Activated CD4-positive, alpha-beta T cell treated with anti-CD3 and anti-CD28 coated beads, Interleukin-2, amount 10 ng/mL, durations not matched to agents 7 days and 5 days (primary cell): ENCODE results near the gene BHMT. TPM values are rescaled to one million over a fixed set of nuclear protein-coding genes. Genes with fewer than 3 reads are reported as not detected.
A peak's percentile ranks its signal among the peaks of the same experiment; 100 is the strongest.

Experiments
- CTCF ChIA-PET: fragments of 350-600 bp; sonication (Branson Sonifier 250); formaldehyde crosslinking; loops from one replicate; lab custom pipeline; 2021; ENCODE audit warnings: antibody characterized with exemption; lab: Charles Lee
- POLR2A ChIA-PET: fragments of 350-600 bp; sonication (Branson Sonifier 250); formaldehyde crosslinking; loops from one replicate; lab custom pipeline; 2021; ENCODE audit warnings: antibody characterized with exemption; lab: Charles Lee
- DNase-seq: peaks from one replicate; pipeline ENCODE4 v3.0.0-alpha.2; 2020
- H3K27ac Mint-ChIP-seq: one replicate; pipeline ENCODE4 v1.8.0; 2021; ENCODE audit warnings: mild to moderate bottlenecking, moderate library complexity, mixed read lengths
- H3K27me3 Mint-ChIP-seq: one replicate; pipeline ENCODE4 v1.8.0; 2021; ENCODE audit warnings: mixed read lengths
- H3K36me3 Mint-ChIP-seq: one replicate; pipeline ENCODE4 v1.8.0; 2021; ENCODE audit warnings: low read depth, mixed read lengths
- H3K4me1 Mint-ChIP-seq: one replicate; pipeline ENCODE4 v1.8.0; 2021; ENCODE audit warnings: mixed read lengths
- H3K4me3 Mint-ChIP-seq: one replicate; pipeline ENCODE4 v1.8.0; 2021; ENCODE audit warnings: mild to moderate bottlenecking, moderate library complexity, mixed read lengths
- H3K9me3 Mint-ChIP-seq: one replicate; pipeline ENCODE4 v1.8.0; 2021; ENCODE audit warnings: mixed read lengths
- total RNA-seq, 2 experiments: library from RNA; stranded (reverse); gene quantifications; one replicate each; pipeline ENCODE4 v1.2.3, GENCODE V29; 2021

BHMT gene
- total RNA-seq, 2 experiments from 2014 or later: not detected

DNA sequence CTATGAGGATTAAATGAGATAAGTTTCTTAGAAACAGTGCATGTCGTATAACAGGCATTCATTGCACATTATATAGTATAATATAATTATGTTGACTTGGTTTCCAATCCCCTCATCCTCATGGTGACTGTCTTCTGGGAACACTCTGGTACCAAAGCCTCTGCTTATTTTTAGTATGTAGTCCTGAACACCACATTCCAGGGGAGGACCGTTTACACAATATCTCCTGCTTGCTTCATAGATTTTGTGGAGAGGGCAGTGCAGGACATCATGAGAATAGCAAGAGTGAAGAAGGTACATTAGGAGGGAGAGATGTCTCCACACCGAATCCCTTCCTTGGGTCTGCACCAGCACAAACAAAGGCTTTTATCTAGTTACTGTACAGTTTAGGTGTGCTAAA is 20.5 kb upstream of the BHMT start:
- DNase-seq: no peak
- no peak overlapping the region for H3K27ac Mint-ChIP-seq
- no peaks in the 10 kb centered on the region for H3K4me1 Mint-ChIP-seq
- H3K27me3 Mint-ChIP-seq: peaks cover 4% of the 10 kb centered on the region
- H3K36me3 Mint-ChIP-seq: no peaks in the 10 kb centered on the region
- ChIA-PET CTCF (no interaction called here), POLR2A (no interaction called here)
- no peak overlapping the region for H3K4me3 Mint-ChIP-seq
- H3K9me3 Mint-ChIP-seq: peaks cover 4% of the 10 kb centered on the region

DNA sequence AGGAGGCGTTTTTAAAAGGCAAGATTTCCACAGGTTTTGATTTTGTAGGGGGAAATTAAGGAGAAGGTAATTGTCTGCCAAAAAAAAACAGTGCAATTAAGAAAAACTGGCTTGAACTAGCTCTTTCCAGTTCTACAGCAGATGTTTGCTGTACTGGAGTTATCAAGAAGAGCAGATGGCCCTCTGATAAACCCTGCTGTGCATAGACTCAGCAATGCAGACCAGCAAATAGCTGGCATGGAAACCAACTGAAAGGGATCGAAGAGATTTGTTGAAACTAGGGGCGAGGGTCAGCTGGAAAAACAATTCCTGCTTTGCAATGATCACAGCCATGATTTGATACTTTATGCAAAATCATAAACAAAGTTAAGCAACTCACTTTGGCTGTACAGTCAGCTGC is 17.8 kb upstream of the BHMT start:
- CTCF ChIA-PET: interaction anchor here (1.0 kb wide), 1 partner anchor 27 kb away, joined by 3 read pairs; no protein-coding TSS in a partner anchor
- POLR2A ChIA-PET: no interaction called here

DNA sequence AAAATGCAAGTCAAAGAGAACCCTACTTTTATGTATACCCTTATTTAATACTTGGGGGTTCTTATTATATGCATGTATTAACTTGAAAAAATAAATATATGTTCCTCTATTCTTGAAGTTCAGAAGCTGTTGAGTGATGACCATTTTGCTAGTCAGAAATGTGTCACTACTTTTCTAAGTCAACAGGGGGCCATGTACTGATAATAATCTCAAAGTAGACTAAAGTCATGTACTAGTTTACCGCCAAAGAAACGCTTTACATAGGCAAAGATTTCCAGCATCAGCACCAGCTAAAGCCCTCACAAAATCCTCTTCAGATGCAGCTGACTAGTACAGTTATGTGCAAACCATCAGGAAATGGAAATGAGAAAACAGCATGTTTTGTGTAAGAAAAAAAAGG is 5.7 kb upstream of the BHMT start:
- Mint-ChIP-seq H3K27ac (no peak overlapping the region), H3K4me3 (no peak overlapping the region), H3K36me3 (no peaks in the 10 kb centered on the region), H3K27me3 (peaks cover 35% of the 10 kb centered on the region), H3K4me1 (no peaks in the 10 kb centered on the region), H3K9me3 (no peaks in the 10 kb centered on the region)
- CTCF ChIA-PET: interaction anchor here (0.6 to 1.4 kb wide), 2 partner anchors 27 to 97 kb away, joined by 3 to 4 read pairs; no protein-coding TSS in a partner anchor
- POLR2A ChIA-PET: no interaction called here
- DNase-seq: no peak

More for the DNA sequence above, 17.8 kb upstream of the BHMT start:
- Mint-ChIP-seq H3K27me3 (peaks cover 4% of the 10 kb centered on the region), H3K4me1 (no peaks in the 10 kb centered on the region), H3K4me3 (no peak overlapping the region), H3K36me3 (no peaks in the 10 kb centered on the region), H3K9me3 (peaks cover 4% of the 10 kb centered on the region), H3K27ac (no peak overlapping the region)
- DNase-seq: no peak

DNA sequence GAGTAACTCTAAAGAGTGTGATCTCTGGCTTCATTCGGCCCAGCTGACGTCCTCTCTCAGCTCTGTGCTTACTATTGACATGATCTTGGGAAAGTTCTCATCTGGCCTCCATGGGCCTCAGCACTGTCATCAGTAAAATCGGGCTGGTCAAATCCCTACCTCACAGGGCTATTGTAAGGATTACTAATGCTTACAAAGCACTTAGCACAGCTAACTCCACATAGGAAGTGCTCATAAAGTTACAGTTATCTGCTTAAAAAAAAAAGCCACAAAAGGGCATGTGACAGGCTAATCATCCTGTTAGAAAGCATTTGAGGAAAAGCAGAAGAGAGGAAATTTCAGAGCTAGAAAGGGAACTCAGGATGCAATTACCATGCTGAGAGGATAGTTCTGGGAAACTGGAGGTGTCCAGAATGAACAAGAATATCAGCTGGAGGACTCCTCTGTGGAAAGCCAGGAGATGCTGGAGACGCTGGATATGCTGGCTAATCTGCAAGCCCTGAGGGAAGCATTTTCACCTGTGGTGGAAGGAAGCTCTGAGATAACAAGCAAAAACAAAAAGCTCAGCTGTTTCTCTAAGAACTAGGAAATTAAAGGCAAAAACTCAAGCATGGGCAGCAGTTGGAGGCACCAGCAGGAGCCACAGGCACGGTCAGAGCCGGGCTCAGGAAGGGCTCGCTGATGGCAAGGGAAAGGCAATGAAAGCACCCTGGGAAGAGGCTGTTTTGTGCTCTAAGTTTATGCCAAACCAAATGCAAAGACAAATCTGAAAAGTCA is 4.4 kb upstream of the BHMT start:
- no peak overlapping the region for H3K27ac Mint-ChIP-seq
- ChIA-PET POLR2A (no interaction called here), CTCF (interaction anchor here (0.6 kb wide), 1 partner anchor 318 kb away, joined by 4 read pairs; no protein-coding TSS in a partner anchor)
- no peaks in the 10 kb centered on the region for H3K4me1 Mint-ChIP-seq
- H3K4me3 Mint-ChIP-seq: no peak overlapping the region
- peaks cover 47% of the 10 kb centered on the region for H3K27me3 Mint-ChIP-seq
- H3K9me3 Mint-ChIP-seq: no peaks in the 10 kb centered on the region
- DNase-seq: no peak
- no peaks in the 10 kb centered on the region for H3K36me3 Mint-ChIP-seq

DNA sequence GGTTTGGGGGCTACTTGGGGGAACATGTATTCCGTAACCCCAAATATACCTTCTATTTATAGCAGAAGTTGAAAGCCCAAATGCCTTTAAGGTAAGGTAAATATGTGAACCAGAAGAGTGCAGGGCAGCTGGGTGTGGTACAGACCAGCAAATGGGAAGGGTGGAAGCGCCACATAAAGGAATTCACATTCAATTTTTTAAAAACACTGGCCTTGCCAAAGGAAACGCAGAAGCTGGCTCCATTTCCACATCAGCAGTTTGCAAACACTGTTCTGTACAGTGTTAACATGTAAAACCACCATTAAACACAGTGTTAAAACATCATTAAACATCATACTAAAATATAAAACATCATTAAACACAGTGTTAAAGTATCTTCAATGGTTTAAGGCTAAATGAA is 3.5 kb upstream of the BHMT start:
- Mint-ChIP-seq H3K36me3 (peaks cover 2% of the 10 kb centered on the region), H3K27me3 (peaks cover 53% of the 10 kb centered on the region), H3K27ac (no peak overlapping the region), H3K4me3 (no peak overlapping the region), H3K4me1 (no peaks in the 10 kb centered on the region), H3K9me3 (no peaks in the 10 kb centered on the region)
- CTCF ChIA-PET: no interaction called here
- DNase-seq: no peak
- POLR2A ChIA-PET: no interaction called here

DNA sequence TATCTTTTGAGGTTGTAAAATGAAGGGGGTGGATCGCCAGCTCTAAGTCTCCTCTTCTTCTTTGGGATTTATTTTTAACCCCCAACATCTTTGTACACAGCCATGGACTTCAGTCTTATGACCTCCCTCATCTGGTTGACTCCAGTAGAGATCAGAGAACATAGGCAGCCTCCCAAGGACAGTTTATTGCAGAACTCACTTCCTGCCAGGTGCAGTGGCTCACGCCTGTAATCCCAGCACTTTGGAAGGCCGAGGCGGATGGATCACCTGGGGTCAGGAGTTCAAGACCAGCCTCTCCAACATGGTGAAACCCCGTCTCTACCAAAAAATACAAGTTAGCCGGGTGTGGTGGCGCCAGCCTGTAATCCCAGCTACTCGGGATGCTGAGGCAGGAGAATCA is 2.8 kb upstream of the BHMT start:
- H3K36me3 Mint-ChIP-seq: peaks cover 2% of the 10 kb centered on the region
- CTCF ChIA-PET: no interaction called here
- no peak overlapping the region for H3K27ac Mint-ChIP-seq
- H3K4me1 Mint-ChIP-seq: no peaks in the 10 kb centered on the region
- POLR2A ChIA-PET: interaction anchor here (0.7 kb wide), 1 partner anchor 55 kb away, joined by 3 read pairs; no protein-coding TSS in a partner anchor
- DNase-seq: no peak
- H3K9me3 Mint-ChIP-seq: no peaks in the 10 kb centered on the region
- peaks cover 58% of the 10 kb centered on the region for H3K27me3 Mint-ChIP-seq
- no peak overlapping the region for H3K4me3 Mint-ChIP-seq

DNA sequence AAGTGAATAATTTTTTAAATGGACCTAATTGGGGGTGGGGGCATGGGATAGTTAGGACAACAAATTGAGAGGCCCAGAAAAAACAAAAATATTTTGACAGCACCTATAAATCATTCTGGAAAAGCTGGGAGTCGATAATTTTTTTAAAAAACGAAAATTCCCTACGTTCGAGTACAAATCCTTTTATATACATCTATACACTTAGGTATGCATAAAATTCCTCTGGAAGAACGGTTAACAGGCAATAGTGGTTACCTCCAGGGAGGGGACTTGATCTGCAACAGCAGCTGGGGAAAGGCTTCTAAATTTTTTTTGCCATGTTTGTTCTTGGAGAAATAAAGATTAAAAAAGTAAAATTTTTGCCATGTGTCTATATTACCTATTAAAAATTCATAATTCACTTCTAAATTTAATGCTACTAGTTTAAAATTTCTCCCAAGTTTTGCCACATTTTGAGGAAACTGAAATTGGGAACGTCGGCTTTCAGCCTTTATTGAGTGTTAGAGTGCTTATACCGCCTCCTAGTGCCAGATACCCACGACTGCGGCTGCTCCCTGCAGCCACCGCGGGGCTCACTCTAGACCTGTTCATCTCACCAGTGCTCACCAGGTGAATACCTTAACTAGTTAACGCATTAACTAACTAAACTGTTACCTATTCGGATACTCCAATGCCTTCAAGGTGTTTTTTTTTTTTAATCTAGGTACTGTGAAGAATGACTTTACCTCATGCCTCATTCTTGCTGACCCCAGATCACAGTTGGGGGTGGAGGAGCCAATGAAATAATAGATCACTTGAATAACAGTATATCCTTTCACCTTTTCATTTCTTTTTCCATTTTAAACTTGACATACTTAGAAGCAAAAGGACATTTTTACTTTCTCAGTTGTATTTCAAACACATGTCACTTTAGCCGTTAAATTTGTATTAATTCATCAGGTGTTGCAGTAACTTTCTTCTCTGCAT is 1.8 kb upstream of the BHMT start:
- no peak overlapping the region for H3K27ac Mint-ChIP-seq
- H3K4me3 Mint-ChIP-seq: no peak overlapping the region
- no peaks in the 10 kb centered on the region for H3K9me3 Mint-ChIP-seq
- no peaks in the 10 kb centered on the region for H3K4me1 Mint-ChIP-seq
- ChIA-PET CTCF (no interaction called here), POLR2A (no interaction called here)
- peak; percentile 8 for DNase-seq
- H3K27me3 Mint-ChIP-seq: peaks cover 64% of the 10 kb centered on the region
- H3K36me3 Mint-ChIP-seq: peaks cover 2% of the 10 kb centered on the region

DNA sequence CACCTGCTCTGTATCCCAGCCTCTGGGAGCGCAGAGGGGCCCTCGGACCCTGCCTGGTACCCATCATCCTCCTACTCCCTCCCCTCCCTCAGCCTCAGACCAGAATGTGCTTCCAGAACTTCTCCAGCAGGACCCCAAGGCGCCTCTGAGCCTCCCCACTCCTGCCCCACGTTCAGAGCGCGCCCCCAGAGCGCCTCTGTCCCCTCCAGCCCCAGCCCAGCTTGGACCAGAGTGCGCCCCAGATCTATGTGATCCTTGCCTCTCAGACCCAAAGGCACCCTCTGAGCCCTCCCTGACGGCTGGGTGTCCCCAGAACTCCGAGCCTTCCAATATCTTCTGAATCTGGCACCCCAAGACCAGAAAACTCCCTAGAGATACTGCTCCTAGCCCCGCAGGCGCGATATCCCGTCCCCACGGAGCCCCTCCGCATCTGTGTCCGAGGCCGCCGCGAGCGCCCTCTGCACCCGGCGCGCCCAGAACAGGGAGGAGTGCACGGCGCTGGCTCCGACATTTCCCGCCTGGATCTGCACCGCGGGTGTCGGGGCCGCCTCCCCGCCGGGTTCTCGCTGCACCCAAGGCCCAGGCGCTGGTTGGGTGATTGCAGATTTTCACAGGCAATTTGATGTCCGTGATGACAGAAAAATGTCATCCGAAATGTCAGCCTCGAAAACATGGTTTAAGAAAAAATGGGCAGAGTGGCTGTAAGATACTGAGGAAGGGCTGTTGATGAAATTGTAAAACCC is 522 bp downstream of the BHMT start:
- peaks cover 2% of the 10 kb centered on the region for H3K36me3 Mint-ChIP-seq
- H3K27me3 Mint-ChIP-seq: peaks cover 63% of the 10 kb centered on the region
- DNase-seq: no peak
- CTCF ChIA-PET: no interaction called here
- POLR2A ChIA-PET: no interaction called here
- H3K9me3 Mint-ChIP-seq: no peaks in the 10 kb centered on the region
- no peak overlapping the region for H3K4me3 Mint-ChIP-seq
- no peaks in the 10 kb centered on the region for H3K4me1 Mint-ChIP-seq
- no peak overlapping the region for H3K27ac Mint-ChIP-seq

DNA sequence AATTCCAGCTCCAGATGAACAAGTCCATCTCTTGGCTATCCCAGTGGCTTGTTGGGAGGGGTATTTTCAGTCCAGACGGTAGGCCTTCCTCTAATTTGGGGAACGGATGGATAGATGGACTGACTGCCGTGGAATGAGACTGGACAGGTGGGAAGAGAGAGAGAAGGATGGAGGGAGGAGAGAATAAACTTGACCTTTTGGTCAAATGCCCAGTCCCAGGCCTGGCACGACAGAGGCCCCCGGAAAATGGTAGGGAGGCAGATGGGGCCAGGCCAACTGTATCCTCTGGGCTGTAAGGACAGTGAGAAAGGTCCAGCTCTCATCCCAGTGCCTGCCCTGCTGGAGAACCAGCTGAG is 1.1 kb downstream of the BHMT start:
- DNase-seq: no peak
- H3K27ac Mint-ChIP-seq: no peak overlapping the region
- peaks cover 62% of the 10 kb centered on the region for H3K27me3 Mint-ChIP-seq
- no peak overlapping the region for H3K4me3 Mint-ChIP-seq
- H3K4me1 Mint-ChIP-seq: no peaks in the 10 kb centered on the region
- CTCF ChIA-PET: no interaction called here
- H3K36me3 Mint-ChIP-seq: peaks cover 2% of the 10 kb centered on the region
- H3K9me3 Mint-ChIP-seq: no peaks in the 10 kb centered on the region
- POLR2A ChIA-PET: no interaction called here

DNA sequence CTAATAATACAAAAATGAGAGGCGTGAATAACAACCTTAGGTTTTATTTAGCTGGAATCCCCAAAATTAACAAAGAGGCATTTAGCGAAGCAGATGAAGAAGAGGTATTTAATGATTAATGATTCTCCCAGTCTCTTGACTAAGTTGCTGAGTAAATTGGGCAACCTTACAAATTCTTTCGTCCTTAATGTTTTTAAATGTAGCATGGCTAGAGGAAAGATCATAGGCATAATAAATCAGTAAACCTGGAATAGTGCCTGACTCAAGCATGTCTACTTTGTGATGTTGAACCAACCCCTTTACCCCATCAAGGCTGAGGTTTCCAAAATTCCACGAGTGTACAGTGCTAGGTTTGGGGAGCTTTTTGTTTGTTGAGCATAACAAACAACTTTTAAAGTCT is 7.9 kb downstream of the BHMT start:
- DNase-seq: no peak
- CTCF ChIA-PET: no interaction called here
- peaks cover 2% of the 10 kb centered on the region for H3K4me1 Mint-ChIP-seq
- POLR2A ChIA-PET: interaction anchor here (0.6 kb wide), 1 partner anchor 132 kb away, joined by 5 read pairs; no protein-coding TSS in a partner anchor
- no peaks in the 10 kb centered on the region for H3K36me3 Mint-ChIP-seq
- no peaks in the 10 kb centered on the region for H3K9me3 Mint-ChIP-seq
- no peak overlapping the region for H3K4me3 Mint-ChIP-seq
- H3K27me3 Mint-ChIP-seq: peaks cover 19% of the 10 kb centered on the region
- H3K27ac Mint-ChIP-seq: no peak overlapping the region

DNA sequence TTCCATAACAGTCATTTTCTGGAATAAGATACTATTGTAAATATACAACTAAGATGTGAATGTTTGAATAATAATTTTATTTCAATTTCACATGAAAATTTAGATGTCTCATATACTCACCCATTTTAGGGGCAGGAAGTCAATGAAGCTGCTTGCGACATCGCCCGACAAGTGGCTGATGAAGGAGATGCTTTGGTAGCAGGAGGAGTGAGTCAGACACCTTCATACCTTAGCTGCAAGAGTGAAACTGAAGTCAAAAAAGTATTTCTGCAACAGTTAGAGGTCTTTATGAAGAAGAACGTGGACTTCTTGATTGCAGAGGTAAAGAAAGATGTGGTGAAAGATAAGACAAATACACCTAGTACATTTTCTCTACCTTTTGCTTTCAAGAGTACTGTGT is 8.6 kb downstream of the BHMT start:
- CTCF ChIA-PET: interaction anchor here (0.9 kb wide), 1 partner anchor 26 kb away, joined by 3 read pairs; no protein-coding TSS in a partner anchor
- no peak overlapping the region for H3K27ac Mint-ChIP-seq
- H3K36me3 Mint-ChIP-seq: no peaks in the 10 kb centered on the region
- DNase-seq: no peak
- H3K4me1 Mint-ChIP-seq: peaks cover 2% of the 10 kb centered on the region
- POLR2A ChIA-PET: no interaction called here
- no peak overlapping the region for H3K4me3 Mint-ChIP-seq
- no peaks in the 10 kb centered on the region for H3K9me3 Mint-ChIP-seq
- H3K27me3 Mint-ChIP-seq: peaks cover 15% of the 10 kb centered on the region

DNA sequence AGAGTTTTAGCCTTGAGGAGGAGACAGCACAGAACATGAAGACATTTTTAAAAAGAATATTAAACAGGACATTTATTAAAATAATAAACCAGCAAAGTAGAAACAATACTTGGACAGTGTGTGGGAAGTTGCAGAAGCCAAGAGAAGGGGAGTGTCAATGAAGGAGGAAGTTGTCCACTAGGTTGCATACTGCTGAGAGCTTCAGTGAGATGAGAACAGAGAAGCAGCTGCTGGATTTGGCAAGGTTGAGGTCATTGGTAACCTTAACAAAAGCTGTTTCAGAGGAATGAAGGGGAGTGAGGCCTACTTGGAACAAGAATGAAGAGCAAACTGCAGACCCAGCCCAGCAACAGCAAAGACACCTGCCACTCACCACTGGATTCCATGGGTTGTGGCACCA is 11.4 kb downstream of the BHMT start:
- Mint-ChIP-seq H3K27me3 (peaks cover 6% of the 10 kb centered on the region), H3K9me3 (no peaks in the 10 kb centered on the region), H3K4me3 (no peak overlapping the region), H3K4me1 (peaks cover 2% of the 10 kb centered on the region), H3K36me3 (no peaks in the 10 kb centered on the region), H3K27ac (no peak overlapping the region)
- CTCF ChIA-PET: interaction anchor here (1.7 kb wide), 1 partner anchor 10 kb away, joined by 5 read pairs; no protein-coding TSS in a partner anchor
- DNase-seq: no peak
- POLR2A ChIA-PET: no interaction called here
